RWPE1 (cell line): ENCODE data around the gene SAMD14.
A peak's percentile ranks its signal among the peaks of the same experiment; 100 is the strongest.

ENCODE experiments used
- CTCF ChIA-PET: fragments of 350-600 bp; sonication (Branson Sonifier 250); formaldehyde crosslinking; extraction: SDS; loops from one replicate; lab custom pipeline; 2021; lab: Yijun Ruan, JAX
- POLR2A ChIA-PET: fragments of 400-600 bp; formaldehyde crosslinking; extraction: SDS; loops from one replicate; lab custom pipeline; 2020; ENCODE audit warnings: antibody characterized with exemption; ENCODE audit not compliant: low non-redundant PET; lab: Yijun Ruan, JAX
- DNase-seq: peaks from one replicate; pipeline ENCODE4 v3.0.0; 2012; ENCODE audit warnings: low spot score
- H3K27ac ChIP-seq: fragments of 450-650 bp; 2 replicates; pipeline ENCODE4 v1.5.1; 2017
- TF ChIP-seq, protein P1 (sequence below): fragments of 450-650 bp; conservative IDR thresholded peaks from 2 replicates; pipeline ENCODE4 v1.5.1; 2017; ENCODE audit warnings: low read depth, mild to moderate bottlenecking

The SAMD14 gene

DNA sequence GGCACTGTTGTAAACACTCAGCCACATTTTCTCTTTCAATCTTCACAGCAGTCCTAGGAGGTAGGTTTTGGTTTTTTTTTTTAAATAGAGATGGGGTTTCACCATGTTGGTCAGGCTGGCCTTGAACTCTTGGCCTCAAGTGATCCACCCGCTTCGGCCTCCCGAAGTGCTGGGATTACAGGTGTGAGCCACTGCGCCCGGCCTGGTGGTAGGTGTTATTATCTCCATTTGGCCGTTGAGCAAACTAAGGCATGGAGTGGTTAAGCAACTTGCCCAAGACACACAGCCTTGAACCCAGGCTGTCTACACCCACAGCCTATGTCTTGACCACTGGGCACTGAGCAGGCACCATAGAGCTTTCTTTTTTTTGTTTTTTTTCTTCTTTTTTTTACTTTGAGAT is 44.5 kb upstream of the SAMD14 start:
- DNase-seq: no peak
- peak overlapping the region; percentile 99 for H3K27ac ChIP-seq
- TF ChIP-seq, protein P1, sequence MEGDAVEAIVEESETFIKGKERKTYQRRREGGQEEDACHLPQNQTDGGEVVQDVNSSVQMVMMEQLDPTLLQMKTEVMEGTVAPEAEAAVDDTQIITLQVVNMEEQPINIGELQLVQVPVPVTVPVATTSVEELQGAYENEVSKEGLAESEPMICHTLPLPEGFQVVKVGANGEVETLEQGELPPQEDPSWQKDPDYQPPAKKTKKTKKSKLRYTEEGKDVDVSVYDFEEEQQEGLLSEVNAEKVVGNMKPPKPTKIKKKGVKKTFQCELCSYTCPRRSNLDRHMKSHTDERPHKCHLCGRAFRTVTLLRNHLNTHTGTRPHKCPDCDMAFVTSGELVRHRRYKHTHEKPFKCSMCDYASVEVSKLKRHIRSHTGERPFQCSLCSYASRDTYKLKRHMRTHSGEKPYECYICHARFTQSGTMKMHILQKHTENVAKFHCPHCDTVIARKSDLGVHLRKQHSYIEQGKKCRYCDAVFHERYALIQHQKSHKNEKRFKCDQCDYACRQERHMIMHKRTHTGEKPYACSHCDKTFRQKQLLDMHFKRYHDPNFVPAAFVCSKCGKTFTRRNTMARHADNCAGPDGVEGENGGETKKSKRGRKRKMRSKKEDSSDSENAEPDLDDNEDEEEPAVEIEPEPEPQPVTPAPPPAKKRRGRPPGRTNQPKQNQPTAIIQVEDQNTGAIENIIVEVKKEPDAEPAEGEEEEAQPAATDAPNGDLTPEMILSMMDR: no peak
- ChIA-PET CTCF (interaction anchor here (1.5 kb wide), 1 partner anchor 13 kb away, joined by 3 read pairs; no protein-coding TSS in a partner anchor), POLR2A (no interaction called here)

DNA sequence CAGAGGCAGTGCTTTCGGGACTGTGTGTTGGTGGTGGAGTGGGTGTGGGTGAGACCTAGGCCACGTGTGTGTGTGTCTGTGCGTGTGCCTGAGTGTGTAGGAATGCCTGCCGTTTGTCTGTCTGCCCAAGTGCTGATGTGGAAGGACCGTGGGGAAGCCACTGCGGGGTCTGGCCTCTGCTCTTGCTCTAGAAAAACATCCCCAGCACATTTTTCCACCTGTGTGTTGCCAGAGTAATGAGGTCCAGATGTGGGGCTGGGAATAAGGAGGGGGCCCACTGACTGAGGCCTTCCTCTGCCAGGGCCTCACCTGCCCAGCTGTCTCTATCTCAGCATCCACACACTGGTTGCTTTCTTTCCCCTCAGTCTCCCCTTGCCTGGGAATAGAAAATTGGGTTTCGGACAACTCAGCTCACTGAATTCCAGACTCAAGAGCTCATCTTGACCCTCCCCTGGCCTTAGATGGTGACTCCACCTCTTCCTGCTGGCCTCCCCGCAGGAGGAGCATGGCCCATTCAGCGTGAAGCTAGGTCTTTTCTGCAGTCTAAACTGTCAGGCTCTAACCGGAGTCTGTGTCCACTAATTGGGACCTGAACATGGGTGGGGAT is 43.5 kb upstream of the SAMD14 start:
- TF ChIP-seq, protein P1: no peak
- DNase-seq: no peak
- CTCF ChIA-PET: no interaction called here

GRCh38 chr17:50172936-50173334 is 43.0 kb upstream of the SAMD14 start:
- DNase-seq: no peak
- ChIA-PET CTCF (interaction anchor here (0.6 to 1.4 kb wide), 2 partner anchors 73 to 124 kb away, joined by 3 read pairs; no protein-coding TSS in a partner anchor), POLR2A (no interaction called here)
- TF ChIP-seq, protein P1: no peak
- H3K27ac ChIP-seq: peak overlapping the region; percentile 56

More for the DNA sequence above, 43.5 kb upstream of the SAMD14 start:
- H3K27ac ChIP-seq: peak overlapping the region; percentile 56
- POLR2A ChIA-PET: no interaction called here

GRCh38 chr17:50172130-50172529 is 42.2 kb upstream of the SAMD14 start:
- ChIA-PET CTCF (interaction anchor here (0.6 to 1.4 kb wide), 2 partner anchors 73 to 125 kb away, joined by 3 read pairs; no protein-coding TSS in a partner anchor), POLR2A (no interaction called here)
- TF ChIP-seq, protein P1: no peak
- peak overlapping the region; percentile 33; the same call in 1 of the 2 replicates for H3K27ac ChIP-seq
- DNase-seq: no peak

DNA sequence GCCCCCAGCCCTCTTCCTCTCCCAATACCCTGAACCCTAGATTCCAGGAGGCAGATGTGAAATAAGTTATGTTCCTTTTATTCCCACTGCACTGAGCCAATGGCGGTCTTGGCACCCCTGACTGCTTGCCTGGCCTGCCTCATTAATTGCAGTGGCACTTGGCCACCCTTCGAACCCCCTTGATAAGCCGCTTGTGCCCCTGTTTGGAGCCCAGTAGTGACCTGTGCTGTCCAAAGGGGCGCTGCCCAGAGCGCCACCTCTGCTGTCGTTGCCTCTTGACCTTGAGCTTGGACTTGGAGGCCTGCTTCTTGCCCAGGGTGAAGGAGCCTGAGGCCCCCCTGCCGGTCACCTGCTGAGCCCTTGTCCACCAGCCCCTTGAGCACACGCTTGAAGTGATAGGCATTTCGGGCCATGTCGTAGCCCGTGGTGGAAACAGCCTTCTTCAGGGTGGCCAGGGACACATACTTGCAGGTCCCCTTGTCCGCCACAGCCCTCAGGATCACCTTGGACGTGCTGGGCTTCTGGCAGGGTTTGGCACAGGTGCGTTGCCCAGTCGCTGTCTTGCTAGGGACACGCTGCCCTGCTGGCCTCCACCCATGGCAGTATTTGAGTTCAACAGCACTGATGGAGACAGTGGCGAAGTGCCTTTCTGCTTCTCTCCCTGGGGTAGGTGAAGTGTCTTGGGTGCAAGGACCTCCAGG is 41.6 kb upstream of the SAMD14 start:
- DNase-seq: no peak
- TF ChIP-seq, protein P1: no peak
- H3K27ac ChIP-seq: peak overlapping the region; percentile 33
- ChIA-PET POLR2A (no interaction called here), CTCF (interaction anchor here (1.4 to 2.0 kb wide), 2 partner anchors 26 to 125 kb away, joined by 3 to 35 read pairs; no protein-coding TSS in a partner anchor)

DNA sequence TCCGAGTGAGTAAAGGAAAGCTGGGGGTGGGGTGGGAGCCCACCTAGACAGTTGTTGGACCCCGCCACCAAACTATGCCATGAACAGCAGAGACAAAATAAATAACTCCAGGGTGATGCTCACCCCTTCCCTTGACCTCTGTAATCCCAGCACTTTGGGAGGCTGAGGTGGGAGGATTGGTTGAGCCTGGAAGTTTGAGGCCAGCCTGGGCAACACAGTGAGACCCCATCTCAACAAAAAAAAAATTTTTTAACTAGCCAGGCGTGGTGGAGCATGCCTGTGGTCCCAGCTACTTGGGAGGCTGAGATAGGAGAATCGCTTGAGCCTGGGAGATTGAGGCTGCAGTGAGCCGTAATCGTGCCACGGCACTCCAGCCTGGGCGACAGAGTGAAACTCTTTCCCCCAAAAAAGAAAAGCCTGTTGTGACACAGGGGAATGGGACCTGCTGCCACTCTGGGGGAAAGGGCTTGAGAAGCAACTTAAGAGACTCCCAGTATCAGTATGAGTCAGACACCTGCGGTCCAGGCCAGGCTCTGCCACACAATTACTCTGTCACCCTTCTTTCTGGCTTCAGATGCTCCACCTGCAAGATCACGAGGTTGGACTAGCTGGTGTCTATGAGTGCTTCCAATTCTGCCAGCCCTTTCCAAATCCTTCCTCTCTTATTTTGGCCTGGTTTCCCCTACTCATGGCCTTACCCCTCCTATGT is 40.9 kb upstream of the SAMD14 start:
- ChIA-PET POLR2A (no interaction called here), CTCF (interaction anchor here (0.5 to 2.0 kb wide), 5 partner anchors 9 to 83 kb away, joined by 3 to 35 read pairs (median 5); partner anchors contain the start of gene COL1A1)
- H3K27ac ChIP-seq: peak overlapping the region; percentile 33
- TF ChIP-seq, protein P1: no peak
- DNase-seq: no peak
